ENCODE measurements around the gene FAM168B. TPM values are rescaled to one million over a fixed set of nuclear protein-coding genes. Genes with fewer than 3 reads are reported as not detected.

FAM168B gene
- total RNA-seq, 1 experiment from 2014 or later, result 119 TPM

- TF ChIP-seq, protein P1, sequence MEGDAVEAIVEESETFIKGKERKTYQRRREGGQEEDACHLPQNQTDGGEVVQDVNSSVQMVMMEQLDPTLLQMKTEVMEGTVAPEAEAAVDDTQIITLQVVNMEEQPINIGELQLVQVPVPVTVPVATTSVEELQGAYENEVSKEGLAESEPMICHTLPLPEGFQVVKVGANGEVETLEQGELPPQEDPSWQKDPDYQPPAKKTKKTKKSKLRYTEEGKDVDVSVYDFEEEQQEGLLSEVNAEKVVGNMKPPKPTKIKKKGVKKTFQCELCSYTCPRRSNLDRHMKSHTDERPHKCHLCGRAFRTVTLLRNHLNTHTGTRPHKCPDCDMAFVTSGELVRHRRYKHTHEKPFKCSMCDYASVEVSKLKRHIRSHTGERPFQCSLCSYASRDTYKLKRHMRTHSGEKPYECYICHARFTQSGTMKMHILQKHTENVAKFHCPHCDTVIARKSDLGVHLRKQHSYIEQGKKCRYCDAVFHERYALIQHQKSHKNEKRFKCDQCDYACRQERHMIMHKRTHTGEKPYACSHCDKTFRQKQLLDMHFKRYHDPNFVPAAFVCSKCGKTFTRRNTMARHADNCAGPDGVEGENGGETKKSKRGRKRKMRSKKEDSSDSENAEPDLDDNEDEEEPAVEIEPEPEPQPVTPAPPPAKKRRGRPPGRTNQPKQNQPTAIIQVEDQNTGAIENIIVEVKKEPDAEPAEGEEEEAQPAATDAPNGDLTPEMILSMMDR (IDR thresholded peaks at IDR 0.05; ENCODE audit: insufficient read depth in 1 of 2, low read depth in 1 of 2, low read length in 1 of 2, severe bottlenecking in 1 of 2, unreplicated experiment in 1 of 2), result no peak
- H3K27me3 ChIP-seq (replicated peaks; ENCODE audit: control insufficient read depth, insufficient read depth, low read length), result no peaks in the 10 kb centered on the region
- no peak overlapping the region for H3K4me3 ChIP-seq (ENCODE audit: low read depth, low read length)
- POLR2A ChIA-PET, result no interaction called here
- no peaks in the 10 kb centered on the region for H3K4me1 ChIP-seq
- DNase-seq, result no peak
- Mint-ChIP-seq H3K27ac (ENCODE audit: unreplicated experiment) (no peak overlapping the region), H3K4me1 (ENCODE audit: low read depth, unreplicated experiment) (no peaks in the 10 kb centered on the region), H3K36me3 (ENCODE audit: insufficient read depth, unreplicated experiment) (peaks cover 6% of the 10 kb centered on the region), H3K4me3 (ENCODE audit: unreplicated experiment) (no peak overlapping the region), H3K27me3 (ENCODE audit: insufficient read depth, unreplicated experiment) (no peaks in the 10 kb centered on the region), H3K9me3 (ENCODE audit: unreplicated experiment) (no peaks in the 10 kb centered on the region)
- no TSS peak for BruUV-seq (replicated peaks)
- no peaks in the 10 kb centered on the region for H3K36me3 ChIP-seq (ENCODE audit: control insufficient read depth, insufficient read depth, low read length)
- intact Hi-C loops (cut with micrococcal nuclease; ENCODE audit: unreplicated experiment), result no loop called here
- H3K9me3 ChIP-seq, result no peaks in the 10 kb centered on the region
- CTCF ChIA-PET, result no interaction called here
Observed at GRCh38 chr2:131037398-131038257, 55.6 kb downstream of the FAM168B start.

DNA sequence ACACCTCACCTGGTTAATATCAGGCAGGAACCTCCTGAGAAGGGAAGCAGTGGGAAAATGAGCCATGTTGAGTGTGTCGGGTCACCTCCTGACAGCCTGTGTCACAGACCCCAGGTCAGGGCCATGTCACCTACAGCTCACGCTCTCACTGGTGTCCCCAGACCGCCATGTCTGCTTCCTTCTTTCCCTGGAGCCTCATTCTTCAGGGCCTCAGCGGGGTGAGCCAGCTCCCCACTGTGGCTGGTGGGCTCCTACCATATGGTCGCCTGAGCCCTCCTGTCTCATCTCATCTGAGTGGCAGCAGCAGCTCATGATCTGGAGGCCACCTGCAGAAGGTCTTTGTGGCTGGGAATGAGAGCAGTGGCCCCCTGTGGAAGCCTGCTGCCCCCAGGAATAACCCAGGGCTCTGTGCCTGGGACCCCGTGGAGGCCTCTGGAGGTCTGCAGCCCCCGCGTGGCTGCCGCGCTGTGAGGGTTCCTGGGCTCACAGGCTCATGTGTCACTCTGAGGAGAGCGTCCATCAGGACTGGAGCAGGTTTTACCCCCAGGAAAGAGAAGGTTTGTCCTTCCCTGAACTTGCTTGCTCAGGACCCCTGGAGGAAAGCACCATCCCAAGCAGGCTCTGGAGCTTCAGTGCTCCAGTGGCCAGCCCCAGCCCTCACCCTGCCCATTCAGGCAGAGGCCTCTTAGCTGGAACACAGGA, 56.4 kb downstream of the FAM168B start:
- no peaks in the 10 kb centered on the region for H3K9me3 ChIP-seq
- no peak overlapping the region for H3K4me3 ChIP-seq (ENCODE audit: low read depth, low read length)
- no TSS peak for BruUV-seq (replicated peaks)
- no peak for DNase-seq
- H3K36me3 ChIP-seq (ENCODE audit: control insufficient read depth, insufficient read depth, low read length), result no peaks in the 10 kb centered on the region
- no peaks in the 10 kb centered on the region for H3K4me1 ChIP-seq
- Mint-ChIP-seq H3K4me3 (ENCODE audit: unreplicated experiment) (no peak overlapping the region), H3K4me1 (ENCODE audit: low read depth, unreplicated experiment) (no peaks in the 10 kb centered on the region), H3K9me3 (ENCODE audit: unreplicated experiment) (no peaks in the 10 kb centered on the region), H3K27ac (ENCODE audit: unreplicated experiment) (no peak overlapping the region), H3K36me3 (ENCODE audit: insufficient read depth, unreplicated experiment) (peaks cover 6% of the 10 kb centered on the region), H3K27me3 (ENCODE audit: insufficient read depth, unreplicated experiment) (no peaks in the 10 kb centered on the region)
- intact Hi-C loops (cut with micrococcal nuclease; ENCODE audit: unreplicated experiment), result no loop called here
- ChIA-PET POLR2A (no interaction called here), CTCF (no interaction called here)
- no peaks in the 10 kb centered on the region for H3K27me3 ChIP-seq (replicated peaks; ENCODE audit: control insufficient read depth, insufficient read depth, low read length)
- TF ChIP-seq, protein P1 (IDR thresholded peaks at IDR 0.05; ENCODE audit: insufficient read depth in 1 of 2, low read depth in 1 of 2, low read length in 1 of 2, severe bottlenecking in 1 of 2, unreplicated experiment in 1 of 2), result no peak

- no peaks in the 10 kb centered on the region for H3K9me3 ChIP-seq
- H3K27me3 ChIP-seq (replicated peaks; ENCODE audit: control insufficient read depth, insufficient read depth, low read length), result no peaks in the 10 kb centered on the region
- H3K4me1 Mint-ChIP-seq (ENCODE audit: low read depth, unreplicated experiment), result no peaks in the 10 kb centered on the region
- no peaks in the 10 kb centered on the region for H3K27me3 Mint-ChIP-seq (ENCODE audit: insufficient read depth, unreplicated experiment)
- H3K9me3 Mint-ChIP-seq (ENCODE audit: unreplicated experiment), result no peaks in the 10 kb centered on the region
- TF ChIP-seq, protein P1 (IDR thresholded peaks at IDR 0.05; ENCODE audit: insufficient read depth in 1 of 2, low read depth in 1 of 2, low read length in 1 of 2, severe bottlenecking in 1 of 2, unreplicated experiment in 1 of 2), result no peak
- ChIA-PET CTCF (no interaction called here), POLR2A (no interaction called here)
- no peak for DNase-seq
- intact Hi-C loops (cut with micrococcal nuclease; ENCODE audit: unreplicated experiment), result no loop called here
- H3K4me3 Mint-ChIP-seq (ENCODE audit: unreplicated experiment), result peak overlapping the region; percentile 75
- H3K4me1 ChIP-seq, result no peaks in the 10 kb centered on the region
- no peak overlapping the region for H3K27ac Mint-ChIP-seq (ENCODE audit: unreplicated experiment)
- no peaks in the 10 kb centered on the region for H3K36me3 ChIP-seq (ENCODE audit: control insufficient read depth, insufficient read depth, low read length)
- no TSS peak for BruUV-seq (replicated peaks)
- peaks cover 6% of the 10 kb centered on the region for H3K36me3 Mint-ChIP-seq (ENCODE audit: insufficient read depth, unreplicated experiment)
- no peak overlapping the region for H3K4me3 ChIP-seq (ENCODE audit: low read depth, low read length)
Observed at GRCh38 chr2:131036269-131036668, 57.0 kb downstream of the FAM168B start.

Data from Caco-2 (cell line).